Panc1 (cell line): Measurements from ENCODE around the gene CEP95.

Experiments
- POLR2AphosphoS5 ChIP-seq: IDR thresholded peaks from 2 replicates; pipeline ENCODE4 v1.6.1; 2012; ENCODE audit warnings: mild to moderate bottlenecking, low read depth, low read length, moderate library complexity
- SIN3A ChIP-seq: IDR thresholded peaks from 2 replicates; pipeline ENCODE4 v1.6.1; 2012; ENCODE audit warnings: low read depth, mild to moderate bottlenecking, low read length, moderate library complexity, borderline replicate concordance; ENCODE audit not compliant: insufficient read depth
- TCF7L2 ChIP-seq: IDR thresholded peaks from 2 replicates; pipeline ENCODE4 v1.6.1; 2011; ENCODE audit warnings: mild to moderate bottlenecking, low read depth, low read length, inconsistent platforms
- TF ChIP-seq, protein P1 (sequence below): fragments of 450-650 bp; IDR thresholded peaks from 2 replicates; pipeline ENCODE4 v1.5.1; 2017; ENCODE audit warnings: mild to moderate bottlenecking
- TF ChIP-seq, protein P2 (sequence below), 2 experiments: IDR thresholded peaks; 2 replicates each; pipeline ENCODE4 v1.6.1; 2011 to 2012; ENCODE audit warnings: low read depth in 2 of 2, control low read depth in 1 of 2, low read length in 1 of 2, mild to moderate bottlenecking in 1 of 2, moderate library complexity in 1 of 2; ENCODE audit not compliant: insufficient read depth in 1 of 2

DNA sequence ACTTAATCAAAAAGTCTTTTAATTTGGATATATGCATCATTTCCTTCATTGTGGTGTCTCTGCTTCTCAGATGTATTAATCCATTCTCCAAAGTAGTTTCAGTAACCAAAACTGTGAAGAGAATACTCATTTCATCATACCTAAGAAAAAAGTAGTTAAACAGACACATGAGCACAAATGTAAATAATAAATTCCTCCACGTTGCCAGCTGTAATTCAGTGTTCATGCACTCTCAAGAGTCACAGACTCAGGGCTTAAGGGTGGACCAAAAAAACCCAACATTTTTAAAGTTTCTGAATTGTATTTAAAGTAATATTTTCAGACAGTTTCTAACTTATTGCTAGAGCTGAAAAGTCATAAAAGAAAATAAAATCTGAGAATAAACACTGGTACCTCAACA lies 28.9 kb upstream of the CEP95 start:
- TF ChIP-seq, protein P1, sequence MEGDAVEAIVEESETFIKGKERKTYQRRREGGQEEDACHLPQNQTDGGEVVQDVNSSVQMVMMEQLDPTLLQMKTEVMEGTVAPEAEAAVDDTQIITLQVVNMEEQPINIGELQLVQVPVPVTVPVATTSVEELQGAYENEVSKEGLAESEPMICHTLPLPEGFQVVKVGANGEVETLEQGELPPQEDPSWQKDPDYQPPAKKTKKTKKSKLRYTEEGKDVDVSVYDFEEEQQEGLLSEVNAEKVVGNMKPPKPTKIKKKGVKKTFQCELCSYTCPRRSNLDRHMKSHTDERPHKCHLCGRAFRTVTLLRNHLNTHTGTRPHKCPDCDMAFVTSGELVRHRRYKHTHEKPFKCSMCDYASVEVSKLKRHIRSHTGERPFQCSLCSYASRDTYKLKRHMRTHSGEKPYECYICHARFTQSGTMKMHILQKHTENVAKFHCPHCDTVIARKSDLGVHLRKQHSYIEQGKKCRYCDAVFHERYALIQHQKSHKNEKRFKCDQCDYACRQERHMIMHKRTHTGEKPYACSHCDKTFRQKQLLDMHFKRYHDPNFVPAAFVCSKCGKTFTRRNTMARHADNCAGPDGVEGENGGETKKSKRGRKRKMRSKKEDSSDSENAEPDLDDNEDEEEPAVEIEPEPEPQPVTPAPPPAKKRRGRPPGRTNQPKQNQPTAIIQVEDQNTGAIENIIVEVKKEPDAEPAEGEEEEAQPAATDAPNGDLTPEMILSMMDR, result no peak
- TF ChIP-seq, protein P2, sequence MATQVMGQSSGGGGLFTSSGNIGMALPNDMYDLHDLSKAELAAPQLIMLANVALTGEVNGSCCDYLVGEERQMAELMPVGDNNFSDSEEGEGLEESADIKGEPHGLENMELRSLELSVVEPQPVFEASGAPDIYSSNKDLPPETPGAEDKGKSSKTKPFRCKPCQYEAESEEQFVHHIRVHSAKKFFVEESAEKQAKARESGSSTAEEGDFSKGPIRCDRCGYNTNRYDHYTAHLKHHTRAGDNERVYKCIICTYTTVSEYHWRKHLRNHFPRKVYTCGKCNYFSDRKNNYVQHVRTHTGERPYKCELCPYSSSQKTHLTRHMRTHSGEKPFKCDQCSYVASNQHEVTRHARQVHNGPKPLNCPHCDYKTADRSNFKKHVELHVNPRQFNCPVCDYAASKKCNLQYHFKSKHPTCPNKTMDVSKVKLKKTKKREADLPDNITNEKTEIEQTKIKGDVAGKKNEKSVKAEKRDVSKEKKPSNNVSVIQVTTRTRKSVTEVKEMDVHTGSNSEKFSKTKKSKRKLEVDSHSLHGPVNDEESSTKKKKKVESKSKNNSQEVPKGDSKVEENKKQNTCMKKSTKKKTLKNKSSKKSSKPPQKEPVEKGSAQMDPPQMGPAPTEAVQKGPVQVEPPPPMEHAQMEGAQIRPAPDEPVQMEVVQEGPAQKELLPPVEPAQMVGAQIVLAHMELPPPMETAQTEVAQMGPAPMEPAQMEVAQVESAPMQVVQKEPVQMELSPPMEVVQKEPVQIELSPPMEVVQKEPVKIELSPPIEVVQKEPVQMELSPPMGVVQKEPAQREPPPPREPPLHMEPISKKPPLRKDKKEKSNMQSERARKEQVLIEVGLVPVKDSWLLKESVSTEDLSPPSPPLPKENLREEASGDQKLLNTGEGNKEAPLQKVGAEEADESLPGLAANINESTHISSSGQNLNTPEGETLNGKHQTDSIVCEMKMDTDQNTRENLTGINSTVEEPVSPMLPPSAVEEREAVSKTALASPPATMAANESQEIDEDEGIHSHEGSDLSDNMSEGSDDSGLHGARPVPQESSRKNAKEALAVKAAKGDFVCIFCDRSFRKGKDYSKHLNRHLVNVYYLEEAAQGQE (IDR thresholded peaks at IDR 0.05; ENCODE audit: insufficient read depth in 1 of 2, low read depth in 2 of 2, low read length in 1 of 2), result no peak
- no peak for TF ChIP-seq TCF7L2
- TF ChIP-seq POLR2AphosphoS5, result no peak
- no peak for TF ChIP-seq SIN3A
